HG03108 (cell line): ENCODE measurements around the gene MTA3.
"Not testable (repeated sequence)": the region's sequence is repeated elsewhere in the genome, so short reads cannot be mapped to it uniquely, and the experiment has no call there.

ENCODE experiments used
- ATAC-seq: cut with Tn5 transposase; IDR thresholded peaks from one replicate; pipeline ENCODE4 v1.9.1; 2021; ENCODE audit warnings: moderate library complexity; ENCODE audit not compliant: unreplicated experiment

The MTA3 gene

DNA sequence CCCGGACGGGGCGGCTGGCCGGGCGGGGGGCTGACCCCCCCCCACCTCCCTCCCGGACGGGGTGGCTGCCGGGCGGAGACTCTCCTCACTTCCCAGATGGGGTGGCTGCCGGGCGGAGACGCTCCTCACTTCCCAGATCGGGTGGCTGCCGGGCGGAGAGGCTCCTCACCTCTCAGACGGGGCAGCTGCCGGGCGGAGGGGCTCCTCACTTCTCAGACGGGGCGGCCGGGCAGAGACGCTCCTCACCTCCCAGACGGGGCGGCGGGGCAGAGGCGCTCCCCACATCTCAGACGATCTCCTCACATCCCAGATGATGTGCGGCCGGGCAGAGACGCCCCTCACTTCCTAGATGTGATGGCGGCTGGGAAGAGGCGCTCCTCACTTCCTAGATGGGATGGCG lies 37.7 kb downstream of the MTA3 start:
- ATAC-seq = not testable (repeated sequence)

DNA sequence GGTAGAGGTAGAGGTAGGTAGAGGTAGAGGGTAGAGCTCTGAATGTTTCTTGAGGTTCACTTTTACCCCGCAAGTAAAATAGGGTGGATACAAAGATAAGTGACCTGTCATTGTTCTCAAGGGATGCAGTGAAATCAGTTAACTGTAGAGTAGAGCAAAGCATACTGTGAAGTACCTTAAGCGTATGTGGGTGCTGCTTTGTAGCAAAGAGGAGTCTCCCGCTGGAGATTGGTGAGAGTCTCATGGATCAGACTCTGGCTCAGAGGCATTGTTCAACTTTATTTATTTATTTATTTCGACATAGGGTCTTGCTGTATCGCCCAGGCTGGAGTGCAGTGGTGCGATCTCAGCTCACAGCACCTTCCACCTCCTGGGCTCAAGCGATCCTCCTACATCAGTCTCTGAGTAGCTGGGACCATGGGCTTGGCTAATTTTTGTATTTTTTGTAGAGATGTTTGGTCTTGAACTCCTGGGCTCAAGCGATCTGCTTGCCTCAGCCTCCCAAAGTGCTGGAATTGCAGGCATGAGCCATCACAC lies 38.7 kb downstream of the MTA3 start:
- no peak for ATAC-seq

GRCh38 chr2:42613281-42614064 lies 45.0 kb downstream of the MTA3 start:
- no peak for ATAC-seq

DNA sequence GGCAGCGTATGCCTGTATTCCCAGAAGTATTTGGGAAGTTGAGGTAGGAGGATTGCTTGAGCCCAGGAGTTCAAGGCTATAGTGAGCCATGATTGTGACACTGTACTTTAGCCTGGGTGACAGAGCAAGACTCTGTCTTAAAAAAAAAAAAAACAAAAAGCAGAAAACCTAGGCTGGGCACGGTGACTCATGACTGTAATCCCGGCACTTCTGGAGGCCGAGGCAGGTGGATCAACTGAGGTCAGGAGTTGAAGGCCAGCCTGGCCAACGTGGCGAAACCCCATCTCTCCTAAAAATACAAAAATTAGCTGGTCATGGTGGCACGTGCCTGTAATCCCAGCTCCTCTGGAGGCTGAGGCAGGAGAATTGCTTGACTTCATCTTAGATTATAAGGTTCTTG lies 46.4 kb downstream of the MTA3 start:
- ATAC-seq = no peak

DNA sequence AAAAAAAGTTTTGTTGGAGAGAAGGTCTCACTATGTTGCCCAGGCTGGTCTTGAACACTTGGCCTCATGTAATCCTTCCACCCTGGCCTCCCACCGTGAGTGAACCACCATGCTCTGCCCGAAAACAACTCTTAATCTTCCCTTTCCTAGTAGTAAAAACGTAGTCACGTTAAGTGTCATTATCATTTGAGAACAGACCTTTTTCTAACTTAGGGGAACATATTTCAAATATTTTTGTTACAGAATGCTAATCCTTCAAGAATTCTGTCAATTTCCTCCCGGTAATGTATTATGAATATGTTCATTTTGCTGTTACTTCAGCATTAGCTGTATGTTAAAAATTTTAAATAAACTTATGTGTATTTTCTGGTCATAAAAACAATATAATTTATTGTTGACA lies 49.7 kb downstream of the MTA3 start:
- no peak for ATAC-seq

DNA sequence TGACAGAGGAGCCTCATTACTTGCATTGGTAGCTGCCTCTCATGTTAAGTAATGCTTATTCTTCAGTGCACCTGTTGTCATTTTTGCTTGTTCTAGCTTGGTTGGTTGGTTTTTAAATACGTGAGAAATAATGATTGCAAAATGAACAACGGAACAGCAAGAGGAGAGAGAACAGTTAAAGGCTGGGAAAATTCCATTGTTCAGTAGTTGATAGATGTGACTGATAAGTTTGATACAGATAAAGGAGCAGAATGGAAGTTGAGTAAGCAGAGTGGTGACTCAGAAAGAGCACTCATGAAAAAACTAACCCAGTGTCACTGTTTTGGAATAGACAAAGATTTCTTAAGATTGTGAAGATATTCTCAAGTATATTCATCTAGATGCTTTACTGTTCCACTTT lies 50.5 kb downstream of the MTA3 start:
- no peak for ATAC-seq

- ATAC-seq = not testable (repeated sequence)
Measured at GRCh38 chr2:42621626-42622025, 53.2 kb downstream of the MTA3 start.

DNA sequence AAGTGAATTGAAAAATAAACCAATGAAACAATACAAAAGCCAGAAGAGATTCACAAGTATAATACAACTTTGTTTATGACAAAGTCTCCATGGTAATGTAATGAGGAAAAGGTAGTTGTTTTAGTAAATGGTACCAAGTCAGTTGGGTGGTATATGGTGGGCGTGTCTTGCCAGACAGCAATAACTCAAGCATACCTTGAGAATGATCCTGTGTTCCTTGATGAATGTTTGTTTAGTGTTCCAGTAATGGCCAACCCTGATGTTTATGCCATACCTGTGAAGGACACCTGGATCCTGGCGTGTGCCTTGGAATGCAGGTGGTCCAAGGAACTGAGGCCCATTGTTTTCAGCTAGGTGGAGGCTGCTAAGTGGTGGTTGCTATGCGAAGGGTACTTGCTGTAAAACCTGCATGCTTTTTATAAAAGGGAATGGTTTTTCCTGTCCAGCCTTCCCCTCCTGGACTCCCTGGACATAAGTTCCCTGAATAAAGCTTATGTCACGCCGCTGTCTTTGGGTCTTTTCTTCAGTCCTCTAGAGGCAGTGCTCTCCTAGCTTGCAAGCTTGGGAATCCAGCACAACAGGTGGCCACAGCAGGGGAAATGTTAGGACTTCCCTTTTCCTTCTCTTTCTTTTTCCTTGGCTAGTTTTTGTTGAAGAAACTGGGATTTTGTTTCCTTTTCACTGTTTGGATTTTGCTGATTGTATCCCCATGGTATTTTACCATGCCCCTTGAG lies 54.7 kb downstream of the MTA3 start:
- ATAC-seq = no peak

DNA sequence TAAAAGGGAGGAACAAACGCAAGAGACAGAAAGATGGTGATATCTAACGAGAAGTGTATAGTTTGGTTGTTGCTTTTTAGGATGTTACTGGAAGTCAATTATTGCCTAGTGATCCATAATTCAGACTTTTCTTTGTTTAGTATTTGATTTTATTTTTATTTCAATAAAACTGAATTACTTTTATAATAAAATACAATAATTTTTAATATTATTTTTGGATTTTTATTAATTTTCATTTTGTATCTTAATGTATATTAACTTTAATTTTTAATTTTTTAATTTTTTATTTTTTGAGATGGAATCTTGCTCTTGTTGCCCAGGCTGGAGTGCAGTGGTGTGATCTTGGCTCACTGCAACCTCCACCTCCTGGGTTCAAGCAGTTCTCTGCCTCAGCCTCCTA lies 55.6 kb downstream of the MTA3 start:
- ATAC-seq = no peak

DNA sequence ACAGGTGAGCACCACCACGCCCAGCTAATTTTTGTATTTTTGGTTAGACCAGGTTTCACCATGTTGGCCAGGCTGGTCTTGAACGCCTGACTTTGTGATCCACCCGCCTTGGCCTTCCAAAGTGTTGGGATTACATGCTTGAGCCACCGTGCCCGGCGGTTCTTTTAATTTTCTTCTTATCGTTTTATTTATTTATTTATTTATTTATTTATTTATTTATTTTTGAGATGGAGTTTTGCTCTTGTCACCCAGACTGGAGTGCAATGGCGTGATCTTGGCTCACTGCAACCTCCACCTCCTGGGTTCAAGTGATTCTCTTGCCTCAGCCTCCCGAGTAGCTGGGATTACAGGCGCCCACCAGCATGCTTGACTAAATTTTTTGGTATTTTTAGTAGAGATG lies 59.6 kb downstream of the MTA3 start:
- ATAC-seq = not testable (repeated sequence)

DNA sequence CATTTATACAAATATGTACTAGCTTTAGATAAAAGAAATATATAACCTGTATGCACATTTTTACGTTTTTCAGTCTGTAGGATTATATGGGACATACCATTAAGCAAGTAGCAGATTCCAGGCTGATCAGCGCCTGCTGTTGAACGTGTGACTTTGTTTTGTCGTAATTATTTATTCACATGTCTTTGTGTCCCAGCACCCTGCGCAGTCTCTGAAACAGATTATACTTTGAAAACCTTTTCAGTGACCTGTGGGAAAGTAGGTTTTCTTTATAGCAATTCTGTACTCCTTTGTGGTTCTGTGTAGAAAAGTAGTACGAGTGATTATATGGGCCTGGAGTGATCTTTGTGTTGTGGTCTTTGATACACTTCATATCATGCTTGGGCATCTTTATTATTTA lies 68.5 kb downstream of the MTA3 start:
- ATAC-seq = no peak

- no peak for ATAC-seq
Measured at GRCh38 chr2:42638080-42638784, 69.8 kb downstream of the MTA3 start.

GRCh38 chr2:42639340-42640077 lies 71.1 kb downstream of the MTA3 start:
- ATAC-seq = no peak

DNA sequence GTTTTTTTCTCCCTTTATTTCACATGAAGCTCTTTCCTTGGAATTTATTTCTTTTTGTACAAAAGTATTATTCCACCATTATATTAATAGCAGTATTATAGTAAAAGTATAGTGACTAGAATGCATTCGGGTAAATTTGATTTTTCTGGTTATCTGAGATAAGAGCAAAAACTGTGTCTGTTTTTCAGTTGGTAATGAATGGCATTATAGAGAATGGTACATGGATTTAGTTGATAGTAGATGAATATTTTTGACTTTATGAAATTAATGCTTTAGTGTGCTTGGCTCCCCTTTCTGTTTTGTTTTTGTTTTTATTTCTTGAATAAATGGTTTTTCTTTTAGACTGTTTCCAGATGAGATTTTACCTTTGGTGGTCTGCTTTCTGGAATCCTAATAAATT lies 71.8 kb downstream of the MTA3 start:
- no peak for ATAC-seq

DNA sequence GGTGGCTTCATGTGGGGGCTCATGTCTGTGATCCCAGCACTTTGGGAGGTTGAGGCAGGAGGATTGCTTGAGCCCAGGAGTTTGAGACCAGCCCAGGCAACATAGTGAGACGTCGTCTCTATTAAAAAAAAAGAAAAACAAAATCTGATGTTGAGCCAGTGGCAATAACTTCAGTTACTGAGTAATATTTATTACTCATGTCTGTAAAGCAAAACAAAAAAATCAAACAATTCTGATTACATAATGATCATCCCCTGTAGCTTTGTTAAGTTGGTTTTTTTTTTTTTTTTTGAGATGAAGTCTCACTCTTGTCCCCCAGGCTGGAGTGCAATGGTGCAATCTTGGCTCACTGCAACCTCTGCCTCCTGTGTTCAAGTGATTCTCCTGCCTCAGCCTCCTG lies 73.9 kb downstream of the MTA3 start:
- ATAC-seq = not testable (repeated sequence)

GRCh38 chr2:42645551-42645950 lies 77.1 kb downstream of the MTA3 start:
- no peak for ATAC-seq

- ATAC-seq = no peak
Measured at GRCh38 chr2:42648796-42649195, 80.4 kb downstream of the MTA3 start.

GRCh38 chr2:42651057-42651456 lies 82.6 kb downstream of the MTA3 start:
- no peak for ATAC-seq

- no peak for ATAC-seq
Measured at GRCh38 chr2:42652086-42652485, 83.7 kb downstream of the MTA3 start.

DNA sequence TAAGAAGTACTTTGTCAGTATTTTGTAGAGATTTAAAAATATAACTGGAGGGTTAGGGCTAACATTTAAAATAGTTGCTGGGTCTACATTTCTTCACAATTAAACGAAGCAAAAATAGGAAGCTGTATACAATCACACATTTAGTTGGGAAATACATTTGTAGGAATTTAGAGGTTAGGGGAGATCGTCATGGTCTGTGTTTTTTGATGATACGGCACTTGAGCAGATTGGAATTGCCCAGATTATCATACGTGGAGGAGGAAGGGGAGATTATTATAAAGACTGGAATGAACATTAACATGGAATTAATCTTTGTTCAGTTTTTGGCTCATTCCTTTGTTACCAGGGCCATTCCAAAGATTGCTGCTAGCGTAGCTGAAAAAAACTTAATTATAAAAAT lies 84.6 kb downstream of the MTA3 start:
- no peak for ATAC-seq

GRCh38 chr2:42653908-42654445 lies 85.5 kb downstream of the MTA3 start:
- no peak for ATAC-seq
